ENCODE results near the gene LRRC46. TPM values are rescaled to one million over a fixed set of nuclear protein-coding genes. Genes with fewer than 3 reads are reported as not detected.

Gene LRRC46
- total and polyA plus RNA-seq, 2 of the 4 experiments (the other 2 are of a cell fraction): 0.77 TPM; not detected in 1

DNA sequence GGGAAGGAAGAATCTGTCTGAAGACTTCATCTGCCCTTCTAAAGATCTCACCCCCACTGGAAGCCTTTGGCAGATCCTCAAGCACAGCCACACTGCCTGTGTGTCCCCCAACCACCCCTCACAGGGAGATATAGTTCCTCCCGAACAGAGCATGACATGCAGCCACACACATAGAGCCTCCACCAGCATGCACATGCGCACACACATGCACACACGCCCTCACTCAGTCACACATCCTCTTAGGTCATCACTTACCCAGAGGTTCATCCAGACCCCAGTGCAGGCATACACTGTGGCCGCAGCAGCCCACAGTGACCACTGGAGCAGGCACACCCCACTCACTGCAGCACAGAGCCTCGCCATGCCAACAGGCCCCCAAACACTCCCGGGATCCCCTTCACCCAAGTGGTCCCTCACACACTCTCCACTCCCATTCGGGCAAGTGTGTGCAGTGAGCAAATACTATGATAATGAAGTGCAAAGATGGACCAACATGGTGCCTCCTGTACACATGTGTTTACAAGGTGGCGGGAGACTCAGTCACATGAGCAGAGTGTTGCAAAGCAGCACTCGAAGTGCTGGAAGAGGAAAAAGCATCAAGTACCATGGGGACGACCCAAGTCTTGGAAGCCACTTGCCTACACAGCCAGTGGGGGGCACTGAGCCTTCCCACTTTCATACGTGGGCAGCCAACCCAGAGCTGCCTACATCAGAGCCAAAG lies 36.5 kb downstream of the LRRC46 start:
- in situ Hi-C loops (cut with MboI; ENCODE audit: low sequenced_read_pairs): no loop called here
- no TSS peak for BruUV-seq (replicated peaks)
- H4K5ac ChIP-seq (ENCODE audit: low read depth, low read length): no peak overlapping the region
- no peak for ATAC-seq (ENCODE audit: low read depth)
- H3K4ac ChIP-seq (ENCODE audit: low read depth, low read length): no peak overlapping the region
- no peaks in the 10 kb centered on the region for H4K20me1 ChIP-seq (ENCODE audit: insufficient read depth, low read length)
- no peak overlapping the region for H3K23ac ChIP-seq (ENCODE audit: low read depth, low read length)
- no peak overlapping the region for H2BK20ac ChIP-seq (ENCODE audit: low read depth, low read length)
- 87% methylated on average over 3 of the region's 11 CpGs; no CpG with 5 or more reads in 1 of the 2 experiments for WGBS, 2 experiments (ENCODE audit: extremely low coverage in 2 of 2, insufficient read length in 1 of 2)
- no peak overlapping the region for H3K4me2 ChIP-seq (ENCODE audit: low read depth, low read length)
- dilution Hi-C loops (cut with HindIII; ENCODE audit: low sequenced_read_pairs, unreplicated experiment): no loop called here
- H2BK5ac ChIP-seq (ENCODE audit: low read depth, low read length, poor library complexity, severe bottlenecking): no peak overlapping the region
- H3K79me1 ChIP-seq (ENCODE audit: low read depth in 1 of 2, low read length in 2 of 2): no peaks in the 10 kb centered on the region
- H3K27ac ChIP-seq (ENCODE audit: insufficient read depth, low read length): no peak overlapping the region
- H3K18ac ChIP-seq (ENCODE audit: low read depth, low read length): no peak overlapping the region
- intact Hi-C loops (cut with micrococcal nuclease): no loop called here
- no peak overlapping the region for H2AK9ac ChIP-seq (replicated peaks; ENCODE audit: low read depth, low read length, poor library complexity)
- DNase-seq: no peak
- H3K9me1 ChIP-seq (ENCODE audit: insufficient read depth, low read length): no peaks in the 10 kb centered on the region
- peaks cover 42% of the 10 kb centered on the region for H3K27me3 ChIP-seq (ENCODE audit: control insufficient read depth, insufficient read depth, low read length)
- H2AFZ ChIP-seq (replicated peaks; ENCODE audit: low read length, poor library complexity): no peak overlapping the region
- H2BK120ac ChIP-seq (ENCODE audit: low read depth, low read length): no peak overlapping the region
- H3K14ac ChIP-seq (replicated peaks; ENCODE audit: low read depth, low read length): no peak overlapping the region
- ChIA-PET CTCF (no interaction called here), POLR2A (ENCODE audit: unreplicated experiment) (no interaction called here)
- no peak overlapping the region for H4K91ac ChIP-seq (ENCODE audit: insufficient read depth, low read depth, low read length)
- H3K9ac ChIP-seq (ENCODE audit: low read depth, low read length): no peak overlapping the region
- peaks cover 4% of the 10 kb centered on the region for H3K4me1 ChIP-seq (ENCODE audit: control insufficient read depth, insufficient read depth, low read length)
- H3K56ac ChIP-seq (ENCODE audit: extremely low read depth, insufficient read depth, low read length): no peak overlapping the region
- H4K8ac ChIP-seq (ENCODE audit: low read depth in 2 of 2, low read length in 2 of 2): no peak overlapping the region
- peaks cover 3% of the 10 kb centered on the region; the same call in 1 of the 2 replicates for H3K9me3 ChIP-seq (ENCODE audit: control insufficient read depth, insufficient read depth, low read length)
- H2BK15ac ChIP-seq (ENCODE audit: low read depth, low read length): no peak overlapping the region
- no peaks in the 10 kb centered on the region for H3K36me3 ChIP-seq (ENCODE audit: control insufficient read depth, insufficient read depth, low read length)
- TF ChIP-seq MXI1 (IDR thresholded peaks at IDR 0.05; ENCODE audit: borderline replicate concordance, low read depth, low read length) (no peak), FOS (IDR thresholded peaks at IDR 0.05; ENCODE audit: low read depth, low read length) (no peak), NFE2L2 (IDR thresholded peaks at IDR 0.05; ENCODE audit: low read depth, low read length) (no peak), MAFK (IDR thresholded peaks at IDR 0.05; ENCODE audit: low read depth, low read length) (no peak), MAZ (IDR thresholded peaks at IDR 0.05; ENCODE audit: borderline replicate concordance, low read depth, low read length) (no peak), CHD1 (IDR thresholded peaks at IDR 0.05; ENCODE audit: low read depth, low read length) (no peak), POLR2A (IDR thresholded peaks at IDR 0.05; ENCODE audit: low read depth, low read length) (no peak), SMC3 (IDR thresholded peaks at IDR 0.05; ENCODE audit: low read depth, low read length) (no peak), BHLHE40 (IDR thresholded peaks at IDR 0.05; ENCODE audit: low read depth, low read length) (no peak), RCOR1 (IDR thresholded peaks at IDR 0.05; ENCODE audit: insufficient replicate concordance, low read length) (no peak)
- TF ChIP-seq, protein P1, sequence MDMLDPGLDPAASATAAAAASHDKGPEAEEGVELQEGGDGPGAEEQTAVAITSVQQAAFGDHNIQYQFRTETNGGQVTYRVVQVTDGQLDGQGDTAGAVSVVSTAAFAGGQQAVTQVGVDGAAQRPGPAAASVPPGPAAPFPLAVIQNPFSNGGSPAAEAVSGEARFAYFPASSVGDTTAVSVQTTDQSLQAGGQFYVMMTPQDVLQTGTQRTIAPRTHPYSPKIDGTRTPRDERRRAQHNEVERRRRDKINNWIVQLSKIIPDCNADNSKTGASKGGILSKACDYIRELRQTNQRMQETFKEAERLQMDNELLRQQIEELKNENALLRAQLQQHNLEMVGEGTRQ (IDR thresholded peaks at IDR 0.05; ENCODE audit: low read depth, low read length): no peak
- TF ChIP-seq, protein P2, sequence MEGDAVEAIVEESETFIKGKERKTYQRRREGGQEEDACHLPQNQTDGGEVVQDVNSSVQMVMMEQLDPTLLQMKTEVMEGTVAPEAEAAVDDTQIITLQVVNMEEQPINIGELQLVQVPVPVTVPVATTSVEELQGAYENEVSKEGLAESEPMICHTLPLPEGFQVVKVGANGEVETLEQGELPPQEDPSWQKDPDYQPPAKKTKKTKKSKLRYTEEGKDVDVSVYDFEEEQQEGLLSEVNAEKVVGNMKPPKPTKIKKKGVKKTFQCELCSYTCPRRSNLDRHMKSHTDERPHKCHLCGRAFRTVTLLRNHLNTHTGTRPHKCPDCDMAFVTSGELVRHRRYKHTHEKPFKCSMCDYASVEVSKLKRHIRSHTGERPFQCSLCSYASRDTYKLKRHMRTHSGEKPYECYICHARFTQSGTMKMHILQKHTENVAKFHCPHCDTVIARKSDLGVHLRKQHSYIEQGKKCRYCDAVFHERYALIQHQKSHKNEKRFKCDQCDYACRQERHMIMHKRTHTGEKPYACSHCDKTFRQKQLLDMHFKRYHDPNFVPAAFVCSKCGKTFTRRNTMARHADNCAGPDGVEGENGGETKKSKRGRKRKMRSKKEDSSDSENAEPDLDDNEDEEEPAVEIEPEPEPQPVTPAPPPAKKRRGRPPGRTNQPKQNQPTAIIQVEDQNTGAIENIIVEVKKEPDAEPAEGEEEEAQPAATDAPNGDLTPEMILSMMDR (conservative IDR thresholded peaks at IDR 0.05; ENCODE audit: low read depth, low read length): no peak
- TF ChIP-seq, protein P3, sequence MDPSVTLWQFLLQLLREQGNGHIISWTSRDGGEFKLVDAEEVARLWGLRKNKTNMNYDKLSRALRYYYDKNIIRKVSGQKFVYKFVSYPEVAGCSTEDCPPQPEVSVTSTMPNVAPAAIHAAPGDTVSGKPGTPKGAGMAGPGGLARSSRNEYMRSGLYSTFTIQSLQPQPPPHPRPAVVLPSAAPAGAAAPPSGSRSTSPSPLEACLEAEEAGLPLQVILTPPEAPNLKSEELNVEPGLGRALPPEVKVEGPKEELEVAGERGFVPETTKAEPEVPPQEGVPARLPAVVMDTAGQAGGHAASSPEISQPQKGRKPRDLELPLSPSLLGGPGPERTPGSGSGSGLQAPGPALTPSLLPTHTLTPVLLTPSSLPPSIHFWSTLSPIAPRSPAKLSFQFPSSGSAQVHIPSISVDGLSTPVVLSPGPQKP (IDR thresholded peaks at IDR 0.05; ENCODE audit: borderline replicate concordance, low read depth, low read length): no peak
- H2AK5ac ChIP-seq (ENCODE audit: low read depth, low read length): peak overlapping the region; percentile 43; the same call in 1 of the 2 replicates
- no peak overlapping the region for H3K4me3 ChIP-seq (ENCODE audit: insufficient read depth, low read depth, low read length)

Measured in IMR-90 (cell line).